Duodenal mucosa (tissue), 2 donors: ENCODE measurements around the gene WSCD1.

Source experiments
- H3K27ac ChIP-seq: one replicate; pipeline ENCODE4 v1.7.0; 2013; ENCODE audit warnings: low read depth, low read length
- H3K27me3 ChIP-seq, 2 donors: one replicate each; pipeline ENCODE4 v1.7.0; 2013; ENCODE audit warnings: low read length in 2 of 2, control low read depth in 1 of 2; ENCODE audit not compliant: insufficient read depth in 2 of 2, control insufficient read depth in 1 of 2
- H3K36me3 ChIP-seq, 2 donors: one replicate each; pipeline ENCODE4 v1.7.0; 2013; ENCODE audit warnings: low read length in 2 of 2, control low read depth in 1 of 2; ENCODE audit not compliant: insufficient read depth in 2 of 2, control insufficient read depth in 1 of 2
- H3K4me1 ChIP-seq, 2 donors: one replicate each; pipeline ENCODE4 v1.7.0; 2013; ENCODE audit warnings: low read length in 2 of 2, control low read depth in 1 of 2; ENCODE audit not compliant: insufficient read depth in 2 of 2, control insufficient read depth in 1 of 2
- H3K4me3 ChIP-seq, 2 donors: one replicate each; pipeline ENCODE4 v1.7.0; 2013; ENCODE audit warnings: low read length in 2 of 2, low read depth in 1 of 2
- H3K9ac ChIP-seq, 2 donors: one replicate each; pipeline ENCODE4 v1.7.0; 2013; ENCODE audit warnings: low read length in 2 of 2, low read depth in 1 of 2
- H3K9me3 ChIP-seq, 2 donors: one replicate each; pipeline ENCODE4 v1.7.0; 2013; ENCODE audit warnings: low read length in 2 of 2, control low read depth in 1 of 2; ENCODE audit not compliant: control insufficient read depth in 1 of 2

Gene WSCD1

GRCh38 chr17:6140728-6141330 lies 70.7 kb downstream of the WSCD1 start:
- Histone ChIP-seq H3K9me3 (no peaks in the 10 kb centered on the region), H3K27me3 (peaks cover 8 to 13% of the 10 kb centered on the region in 2 donors), H3K36me3 (no peaks in the 10 kb centered on the region), H3K4me3 (no peak overlapping the region), H3K9ac (no peak overlapping the region), H3K27ac (no peak overlapping the region), H3K4me1 (no peaks in the 10 kb centered on the region)

- Histone ChIP-seq H3K9ac (no peak overlapping the region), H3K36me3 (no peaks in the 10 kb centered on the region), H3K4me1 (no peaks in the 10 kb centered on the region), H3K27ac (no peak overlapping the region), H3K9me3 (no peaks in the 10 kb centered on the region), H3K27me3 (peaks cover 3 to 13% of the 10 kb centered on the region in 2 donors), H3K4me3 (no peak overlapping the region)
Observed at GRCh38 chr17:6142701-6143100, 72.5 kb downstream of the WSCD1 start.

DNA sequence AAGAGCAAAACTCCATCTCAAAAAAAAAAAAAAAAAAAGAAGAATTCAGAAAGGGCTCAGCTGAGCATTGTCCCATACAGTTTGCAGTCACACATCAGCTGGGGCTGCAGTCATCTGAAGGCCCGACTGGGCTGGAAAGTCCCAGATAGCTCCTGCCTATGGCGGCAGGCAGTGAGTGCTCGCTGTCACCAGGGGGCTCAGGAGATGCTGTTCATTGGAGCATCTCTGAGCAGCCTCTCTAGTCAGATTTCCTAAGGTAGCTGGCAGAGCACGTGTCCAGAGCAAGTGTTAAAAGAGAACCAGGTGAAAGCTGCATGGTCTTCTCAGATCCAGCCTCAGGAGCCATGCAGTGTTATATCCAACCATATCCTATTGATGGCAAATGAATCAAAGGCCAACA lies 75.8 kb downstream of the WSCD1 start:
- Histone ChIP-seq H3K4me1 (no peaks in the 10 kb centered on the region), H3K9me3 (no peaks in the 10 kb centered on the region), H3K4me3 (no peak overlapping the region), H3K27me3 (peaks cover 0 to 6% of the 10 kb centered on the region in 2 donors), H3K27ac (no peak overlapping the region), H3K9ac (no peak overlapping the region), H3K36me3 (no peaks in the 10 kb centered on the region)

DNA sequence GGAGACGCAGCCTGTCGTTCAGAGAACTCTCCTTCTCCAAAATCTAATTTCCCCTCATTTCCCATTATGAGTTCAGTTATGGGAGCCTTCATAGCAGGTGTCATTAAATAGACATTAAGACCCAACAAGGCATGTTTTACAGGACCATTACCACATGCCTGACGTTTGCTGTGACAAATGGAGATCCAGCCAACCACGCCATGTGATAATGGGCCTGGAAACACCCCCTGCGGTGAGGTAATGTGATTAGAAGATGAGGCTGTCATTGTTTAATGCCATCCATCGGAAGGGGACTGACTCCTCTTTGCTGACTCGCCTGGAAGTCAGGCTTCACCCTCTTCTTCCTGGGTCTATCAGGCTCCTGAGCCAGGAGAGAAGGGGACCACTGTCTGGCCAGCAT lies 76.9 kb downstream of the WSCD1 start:
- Histone ChIP-seq H3K9ac (no peak overlapping the region), H3K4me3 (no peak overlapping the region), H3K9me3 (no peaks in the 10 kb centered on the region), H3K4me1 (no peaks in the 10 kb centered on the region), H3K27ac (no peak overlapping the region), H3K36me3 (no peaks in the 10 kb centered on the region), H3K27me3 (no peaks in the 10 kb centered on the region)

DNA sequence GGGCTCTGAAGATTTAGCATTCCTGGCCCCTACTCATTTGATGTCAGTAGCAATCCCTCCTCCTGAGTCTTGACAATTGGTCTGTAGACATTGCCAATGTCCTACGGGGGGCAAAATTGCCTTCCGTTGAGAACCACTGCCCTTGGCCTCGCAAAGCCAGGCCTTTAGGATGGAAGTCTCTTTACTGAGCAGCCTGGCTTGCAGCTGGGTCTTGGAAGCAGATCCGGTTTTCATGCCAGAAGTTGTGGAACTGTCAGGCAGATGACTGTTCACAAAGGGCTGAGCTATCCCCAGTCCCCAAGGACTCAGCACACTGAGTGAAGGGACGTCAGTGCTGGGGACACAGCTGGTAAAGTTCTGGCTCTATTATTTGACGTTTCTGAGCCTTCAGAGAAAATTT lies 83.2 kb downstream of the WSCD1 start:
- no peaks in the 10 kb centered on the region for H3K4me1 ChIP-seq
- H3K4me3 ChIP-seq = no peak overlapping the region
- no peaks in the 10 kb centered on the region for H3K9me3 ChIP-seq
- H3K9ac ChIP-seq = no peak overlapping the region
- H3K36me3 ChIP-seq = no peaks in the 10 kb centered on the region
- H3K27ac ChIP-seq = no peak overlapping the region
- no peaks in the 10 kb centered on the region for H3K27me3 ChIP-seq

- no peaks in the 10 kb centered on the region for H3K9me3 ChIP-seq
- H3K27ac ChIP-seq = no peak overlapping the region
- no peaks in the 10 kb centered on the region for H3K36me3 ChIP-seq
- no peak overlapping the region for H3K4me3 ChIP-seq
- H3K27me3 ChIP-seq = peaks cover 0 to 4% of the 10 kb centered on the region in 2 donors
- H3K4me1 ChIP-seq = no peaks in the 10 kb centered on the region
- no peak overlapping the region for H3K9ac ChIP-seq
Observed at GRCh38 chr17:6157716-6158115, 87.5 kb downstream of the WSCD1 start.

DNA sequence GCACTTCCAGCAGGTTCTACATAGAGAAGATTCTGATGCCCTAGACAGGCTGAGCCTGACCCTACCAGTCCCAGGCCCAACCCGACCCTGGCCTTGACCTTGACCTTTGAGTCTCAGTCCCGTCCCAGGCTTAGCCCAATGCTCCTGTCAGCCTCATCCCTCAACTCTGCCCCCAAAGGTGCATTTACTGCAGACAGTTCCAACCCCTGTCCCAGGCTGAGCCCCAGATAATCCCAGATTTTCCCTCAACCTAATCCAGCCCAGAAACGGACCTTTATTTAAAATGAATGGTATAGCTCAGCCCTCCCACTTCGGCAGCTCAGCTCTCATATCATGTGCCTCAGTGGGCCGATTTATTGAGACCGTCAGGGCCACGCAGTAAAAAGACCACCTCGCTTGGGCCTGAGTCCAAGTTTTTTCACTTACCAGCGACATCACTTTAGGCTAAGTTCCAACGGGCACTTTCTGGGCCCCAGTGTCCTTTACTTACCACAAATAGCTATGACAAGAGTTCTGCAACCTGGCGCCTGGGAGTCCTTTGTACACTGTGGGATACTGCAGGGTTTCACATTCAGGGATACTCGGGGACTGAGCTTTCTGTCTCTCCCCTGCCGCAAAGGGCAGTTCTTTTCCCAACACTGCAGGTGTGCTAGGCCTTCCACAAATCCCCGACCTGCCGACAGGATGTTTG lies 89.5 kb downstream of the WSCD1 start:
- Histone ChIP-seq H3K36me3 (no peaks in the 10 kb centered on the region), H3K9me3 (no peaks in the 10 kb centered on the region), H3K9ac (no peak overlapping the region), H3K4me3 (no peak overlapping the region), H3K27ac (no peak overlapping the region), H3K4me1 (no peaks in the 10 kb centered on the region), H3K27me3 (peaks cover 3 to 4% of the 10 kb centered on the region in 2 donors)

- Histone ChIP-seq H3K4me1 (no peaks in the 10 kb centered on the region), H3K4me3 (no peak overlapping the region), H3K36me3 (no peaks in the 10 kb centered on the region), H3K27ac (no peak overlapping the region), H3K9ac (no peak overlapping the region), H3K27me3 (peaks cover 3 to 4% of the 10 kb centered on the region in 2 donors), H3K9me3 (no peaks in the 10 kb centered on the region)
Observed at GRCh38 chr17:6160232-6160555, 90.0 kb downstream of the WSCD1 start.

GRCh38 chr17:6160911-6161855 lies 91.0 kb downstream of the WSCD1 start:
- no peak overlapping the region for H3K4me3 ChIP-seq
- H3K27ac ChIP-seq = no peak overlapping the region
- no peak overlapping the region for H3K9ac ChIP-seq
- no peaks in the 10 kb centered on the region for H3K4me1 ChIP-seq
- H3K9me3 ChIP-seq = no peaks in the 10 kb centered on the region
- no peaks in the 10 kb centered on the region for H3K36me3 ChIP-seq
- H3K27me3 ChIP-seq = peaks cover 3 to 4% of the 10 kb centered on the region in 2 donors

DNA sequence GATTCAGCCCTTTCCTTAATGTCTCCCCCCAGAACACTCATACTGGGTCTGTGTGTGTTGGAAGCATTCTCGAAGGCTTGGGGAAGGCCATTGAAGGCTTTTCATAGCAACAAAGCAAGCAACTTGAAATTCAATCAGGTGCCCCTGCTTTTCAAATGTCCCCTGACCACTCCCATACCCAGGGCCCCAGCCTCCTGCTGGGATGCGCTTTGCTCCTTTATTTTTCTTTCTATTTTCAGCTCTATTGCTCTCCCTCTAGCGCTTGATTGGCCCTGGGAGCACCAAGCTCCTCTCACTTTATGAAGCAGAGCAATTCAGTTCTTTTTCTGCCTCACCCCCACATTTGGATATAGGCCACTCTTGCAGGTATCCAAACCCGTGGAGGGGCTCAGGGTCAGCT lies 92.0 kb downstream of the WSCD1 start:
- Histone ChIP-seq H3K9ac (no peak overlapping the region), H3K27ac (no peak overlapping the region), H3K36me3 (no peaks in the 10 kb centered on the region), H3K4me1 (no peaks in the 10 kb centered on the region), H3K9me3 (no peaks in the 10 kb centered on the region), H3K4me3 (no peak overlapping the region), H3K27me3 (peaks cover 3 to 4% of the 10 kb centered on the region in 2 donors)
